ENCODE measurements around the gene UBQLN3. TPM values are rescaled to one million over a fixed set of nuclear protein-coding genes. Genes with fewer than 3 reads are reported as not detected.

Gene UBQLN3
- not detected in 2 replicates for total RNA-seq

DNA sequence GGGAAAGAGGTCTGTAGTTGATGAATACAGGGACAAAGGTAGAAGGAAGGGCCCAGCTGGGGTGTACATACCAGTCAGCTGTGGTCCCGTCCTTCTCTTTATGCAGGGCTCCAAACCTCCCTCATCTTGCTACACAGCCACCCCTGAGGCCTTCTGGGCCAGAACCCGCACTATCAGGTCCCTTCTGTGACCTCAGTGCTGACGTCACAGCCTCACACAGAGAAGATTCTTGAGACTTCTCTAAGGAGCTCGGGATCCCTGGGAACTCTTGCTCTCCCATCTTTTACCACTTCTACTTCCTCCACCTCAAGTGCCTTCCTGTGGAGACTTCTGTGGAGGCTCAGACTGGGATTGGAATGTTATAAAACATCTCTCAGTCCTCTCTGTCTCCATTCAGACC, at the start of gene UBQLN3:
UBQLN3 (minus strand) TSS at position 155 of the 400 bp plus-strand sequence. CDS start 399 bp downstream, outside the sequence.

DNA sequence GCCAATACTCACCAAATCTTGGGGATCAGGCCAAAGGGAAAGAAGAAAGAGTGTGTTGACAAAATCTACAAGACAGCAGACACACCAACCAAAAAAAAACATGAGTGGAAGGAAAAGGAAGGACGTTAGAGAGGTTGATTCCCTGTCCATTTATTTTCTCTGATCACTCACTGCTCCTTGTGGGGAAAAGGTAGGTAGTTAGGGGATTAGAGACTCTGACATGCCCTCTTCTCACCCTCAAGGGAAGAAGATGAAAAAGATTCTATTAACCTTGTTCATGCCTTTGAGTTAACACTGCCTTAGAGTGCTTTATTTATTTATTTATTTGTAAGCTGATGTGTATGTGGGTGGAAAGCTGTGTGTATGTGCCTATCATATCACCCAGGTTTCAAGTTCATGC, 38.7 kb upstream of the UBQLN3 start, which contains the start of gene OR52H1:
OR52H1 (minus strand) TSS at position 101 of the 400 bp plus-strand sequence. CDS start 3,035 bp downstream, outside the sequence.

DNA sequence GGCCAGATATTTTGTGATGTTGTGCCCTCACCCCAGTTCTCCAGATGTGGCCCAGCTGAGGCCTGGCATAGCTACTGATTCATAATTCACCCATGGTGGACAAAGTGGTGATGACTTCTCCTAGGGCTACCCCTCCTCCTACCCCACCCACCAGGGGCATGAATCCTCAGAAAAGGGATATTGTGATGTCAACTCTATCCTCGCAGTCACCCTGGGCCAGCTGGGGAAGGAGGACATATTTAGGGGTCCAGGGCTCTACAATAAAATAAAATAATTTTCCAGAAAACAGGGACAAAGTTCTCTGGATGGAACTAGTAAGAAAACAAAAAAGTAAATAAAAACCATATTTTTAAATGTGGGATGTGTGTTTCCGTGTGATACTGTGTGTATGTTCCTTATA, 6.8 kb upstream of the UBQLN3 start, which contains the start of gene UBQLNL:
UBQLNL (minus strand) TSS at position 101 of the 400 bp plus-strand sequence. CDS start 258 bp downstream, outside the sequence.

DNA sequence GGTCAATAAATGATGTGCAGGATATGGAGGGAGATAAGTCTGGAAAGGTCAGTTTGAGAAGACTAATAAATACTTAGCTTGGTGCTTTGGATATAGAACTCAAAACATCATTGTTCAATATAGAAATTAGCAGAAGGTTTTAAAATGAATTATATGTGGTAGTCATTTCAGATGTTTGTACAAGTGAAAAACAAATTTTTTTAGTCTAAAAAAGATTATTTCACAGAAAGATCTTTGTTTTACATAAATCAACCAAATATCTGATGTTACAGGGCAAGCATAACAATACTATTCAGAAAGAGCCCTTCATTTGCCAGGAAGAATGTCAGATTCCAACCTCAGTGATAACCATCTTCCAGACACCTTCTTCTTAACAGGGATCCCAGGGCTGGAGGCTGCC, 21.4 kb downstream of the UBQLN3 start, which contains the start of gene OR52D1:
OR52D1 (plus strand) TSS at position 301 of the 400 bp plus-strand sequence; CDS start at position 323, 22 bp downstream.

Other genes starting within 250 kb of the UBQLN3 start
- not detected in 2 replicates for gene HBE1, start 240.0 kb downstream of the UBQLN3 start, total RNA-seq
- gene OR51B4, start 208.0 kb downstream of the UBQLN3 start, total RNA-seq = not detected in 2 replicates
- gene OR51B2, start 185.7 kb downstream of the UBQLN3 start, total RNA-seq = not detected in 2 replicates
- not detected in 2 replicates for gene OR51B5, start 166.4 kb downstream of the UBQLN3 start, total RNA-seq
- gene OR51B6, start 158.4 kb downstream of the UBQLN3 start, total RNA-seq = not detected in 2 replicates
- not detected in 2 replicates for gene OR51M1, start 126.1 kb downstream of the UBQLN3 start, total RNA-seq
- not detected in 2 replicates for gene OR51Q1, start 87.8 kb downstream of the UBQLN3 start, total RNA-seq
- 0.24 TPM in 1 of 2 replicates, not detected in the other for gene OR51I1, start 68.4 kb downstream of the UBQLN3 start, total RNA-seq
- not detected in 2 replicates for gene OR51I2, start 60.6 kb downstream of the UBQLN3 start, total RNA-seq
- gene OR52D1, start 21.3 kb downstream of the UBQLN3 start, total RNA-seq = not detected in 2 replicates
- gene UBQLNL, start 6.7 kb upstream of the UBQLN3 start, total RNA-seq = 0.21 TPM in 1 of 2 replicates, not detected in the other
- gene OR52H1, start 38.6 kb upstream of the UBQLN3 start, total RNA-seq = 0.21 and 0.48 TPM in 2 replicates
- gene OR52B6, start 70.9 kb upstream of the UBQLN3 start, total RNA-seq = not detected in 2 replicates
- gene TRIM6, start 86.7 kb upstream of the UBQLN3 start, total RNA-seq = 3.0 and 3.1 TPM in 2 replicates
- gene TRIM34, start 115.0 kb upstream of the UBQLN3 start, total RNA-seq = 3.4 and 9.6 TPM in 2 replicates
- 32.2 and 39.0 TPM in 2 replicates for gene TRIM5, start 175.1 kb upstream of the UBQLN3 start, total RNA-seq
- 24.5 and 58.8 TPM in 2 replicates for gene TRIM22, start 179.8 kb upstream of the UBQLN3 start, total RNA-seq
- not detected in 2 replicates for gene OR56B1, start 226.5 kb upstream of the UBQLN3 start, total RNA-seq
- not detected in 2 replicates for gene OR52N4, start 244.3 kb upstream of the UBQLN3 start, total RNA-seq

All from tracheal epithelial cell (primary cell).